SKM-1 (cell line): ENCODE results near the gene TMEM222.

ENCODE experiments used
- DNase-seq: peaks from one replicate; lab custom pipeline; 2025; ENCODE audit not compliant: unreplicated experiment; lab: John Stamatoyannopoulos, UW

Gene TMEM222

DNA sequence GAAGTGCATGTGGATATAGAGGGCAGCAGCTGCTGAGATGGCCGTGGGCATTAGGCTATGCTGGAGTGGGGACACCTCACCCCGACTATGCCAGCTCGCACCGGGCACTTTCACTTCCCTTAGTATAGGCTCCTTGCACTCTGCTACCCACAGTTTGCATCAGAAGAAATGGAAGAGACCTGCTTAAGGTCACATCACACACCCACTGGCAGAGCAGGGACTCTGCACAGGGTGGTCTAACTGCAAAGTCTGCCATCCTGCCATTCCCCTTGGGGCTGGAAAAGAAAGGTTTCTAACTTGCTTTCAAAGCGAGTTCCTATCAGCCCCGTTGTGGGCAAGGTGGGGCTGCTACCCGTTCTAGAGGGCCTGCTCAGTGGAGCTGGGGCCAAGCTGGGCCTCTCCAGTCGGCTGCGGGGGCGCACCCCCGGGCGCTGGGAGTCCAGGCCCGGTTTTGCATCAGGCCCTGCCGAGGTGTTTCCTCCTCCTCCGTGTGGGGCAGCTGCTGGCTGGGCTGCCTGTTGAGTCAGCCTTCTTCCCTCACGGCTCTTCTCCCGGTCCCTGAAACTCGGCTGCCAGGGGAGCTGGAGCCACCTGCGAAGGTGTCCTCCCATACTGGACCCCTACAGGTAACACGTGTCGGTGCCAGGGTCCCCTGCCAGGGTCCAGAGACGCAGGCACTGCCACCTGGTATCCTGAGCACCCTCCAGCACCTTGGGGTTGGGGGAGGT, 19.7 kb downstream of the TMEM222 start, which contains the start of gene SYTL1:
Gene SYTL1, plus strand, starts transcription at position 498 of the 728 bp plus-strand sequence. CDS start 3,313 bp downstream, outside the sequence.
- DNase-seq = peak; percentile 53

DNA sequence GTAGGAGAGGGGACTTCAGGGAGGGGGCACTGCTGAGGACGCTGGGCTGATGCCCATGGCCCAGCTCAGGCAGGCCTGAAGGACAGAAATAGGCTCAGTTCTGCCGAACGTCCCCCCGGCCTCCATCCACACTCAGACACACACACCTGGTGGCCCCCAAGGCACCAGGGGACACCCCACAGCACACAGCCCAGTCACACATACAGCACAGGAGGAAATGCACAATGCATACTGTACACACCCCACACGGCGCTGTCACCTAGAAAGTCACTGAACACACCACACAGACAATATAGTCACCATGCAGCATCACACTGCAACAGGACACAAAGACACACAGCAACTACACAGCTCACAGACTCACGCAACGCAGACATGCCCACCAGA, 20.4 kb downstream of the TMEM222 start:
- DNase-seq = no peak

DNA sequence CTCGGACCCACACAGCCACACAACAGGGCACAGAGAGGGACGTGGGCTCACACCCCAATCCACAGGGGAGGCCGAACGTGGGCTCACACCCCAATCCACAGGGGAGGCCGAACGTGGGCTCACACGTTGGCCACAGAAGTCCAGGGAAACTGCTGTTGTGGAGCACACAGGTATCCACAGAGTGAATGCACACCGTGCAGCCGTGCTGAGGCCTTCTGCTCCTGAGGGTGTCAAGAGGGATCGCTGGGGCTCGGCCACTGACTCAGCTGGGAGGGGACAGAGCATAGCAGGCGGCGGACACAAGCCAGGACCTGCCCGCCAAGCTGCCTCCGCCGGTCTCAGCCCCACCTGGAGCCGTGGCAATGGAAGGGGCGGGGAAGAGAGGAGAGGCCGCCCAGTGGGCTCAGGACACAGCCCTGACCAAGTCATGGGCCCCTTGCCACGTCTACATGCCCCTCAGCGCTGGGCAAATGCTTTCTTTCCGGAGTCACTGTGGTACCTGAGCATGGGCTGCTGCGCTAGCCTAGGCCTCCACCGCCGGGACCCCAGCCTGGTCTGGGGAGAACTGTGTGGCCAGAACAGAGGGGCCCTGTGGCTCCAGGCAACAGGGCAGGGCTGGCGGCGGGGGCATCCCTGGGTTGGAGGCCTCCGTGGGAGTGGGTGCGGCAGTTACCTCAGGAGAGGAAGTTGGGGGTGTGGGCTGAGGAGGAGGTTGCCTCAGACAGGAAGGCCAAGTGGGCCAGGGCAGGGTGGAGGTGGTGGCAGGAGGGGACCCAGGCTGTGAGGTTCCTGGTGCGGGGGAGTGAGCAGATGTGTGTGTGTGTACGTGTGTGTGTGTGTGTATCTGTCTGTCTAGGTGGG, 21.0 kb downstream of the TMEM222 start:
- peak; percentile 95 for DNase-seq

DNA sequence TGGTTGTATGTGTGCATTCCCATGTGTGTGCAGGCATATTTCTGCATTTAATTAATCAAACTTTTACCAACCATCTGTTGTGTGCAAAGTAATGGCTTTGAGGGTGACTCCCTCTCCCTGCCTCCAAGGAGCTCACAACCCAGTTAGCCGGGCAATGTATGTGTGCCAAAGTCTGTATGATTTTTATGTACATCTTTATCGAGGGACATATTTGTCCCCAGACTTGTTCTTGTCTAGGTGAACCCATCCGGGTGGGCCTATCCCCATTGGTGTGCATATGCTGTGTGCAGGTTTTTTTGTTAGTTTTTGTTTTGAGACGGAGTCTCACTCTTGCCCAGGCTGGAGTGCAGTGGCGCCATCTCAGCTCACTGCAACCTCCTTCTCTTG, 21.7 kb downstream of the TMEM222 start:
- DNase-seq = no peak

DNA sequence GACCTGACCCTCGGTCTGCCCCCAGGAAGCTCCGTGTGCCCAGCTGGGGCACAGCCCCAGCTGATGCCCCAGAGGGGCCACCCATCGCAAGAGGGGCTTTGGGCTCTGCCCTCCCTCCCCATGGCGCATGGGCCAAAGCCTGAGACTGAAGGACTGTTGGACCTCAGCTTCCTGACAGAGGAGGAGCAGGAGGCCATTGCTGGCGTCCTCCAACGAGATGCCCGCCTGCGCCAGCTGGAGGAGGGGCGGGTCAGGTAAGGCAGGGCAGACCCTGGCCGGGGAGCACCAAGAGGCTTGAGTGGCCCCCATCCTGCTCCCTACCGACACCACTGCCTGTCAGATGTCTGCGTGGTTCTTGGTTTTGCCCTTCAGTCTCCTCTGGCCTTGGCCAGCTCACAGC, 23.3 kb downstream of the TMEM222 start:
- DNase-seq = no peak

DNA sequence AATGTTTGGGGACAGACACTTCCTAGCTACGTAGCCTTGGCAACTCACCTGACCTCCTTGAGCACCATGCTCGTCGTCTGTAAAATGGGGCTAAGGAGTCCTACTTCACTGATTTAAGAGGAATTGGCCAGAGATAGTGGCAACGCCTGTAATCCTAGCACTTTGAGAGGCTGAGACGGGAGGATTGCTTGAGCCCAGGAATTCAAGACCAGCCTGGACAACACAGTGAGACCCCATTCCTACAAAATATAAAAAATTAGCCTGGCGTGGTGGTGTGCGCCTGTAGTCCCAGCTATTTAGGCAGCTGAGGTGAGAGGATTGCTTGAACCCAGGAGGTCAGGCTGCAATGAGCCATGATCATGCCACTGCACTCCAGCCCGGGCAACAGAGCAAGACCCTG, 24.4 kb downstream of the TMEM222 start:
- DNase-seq = no peak

DNA sequence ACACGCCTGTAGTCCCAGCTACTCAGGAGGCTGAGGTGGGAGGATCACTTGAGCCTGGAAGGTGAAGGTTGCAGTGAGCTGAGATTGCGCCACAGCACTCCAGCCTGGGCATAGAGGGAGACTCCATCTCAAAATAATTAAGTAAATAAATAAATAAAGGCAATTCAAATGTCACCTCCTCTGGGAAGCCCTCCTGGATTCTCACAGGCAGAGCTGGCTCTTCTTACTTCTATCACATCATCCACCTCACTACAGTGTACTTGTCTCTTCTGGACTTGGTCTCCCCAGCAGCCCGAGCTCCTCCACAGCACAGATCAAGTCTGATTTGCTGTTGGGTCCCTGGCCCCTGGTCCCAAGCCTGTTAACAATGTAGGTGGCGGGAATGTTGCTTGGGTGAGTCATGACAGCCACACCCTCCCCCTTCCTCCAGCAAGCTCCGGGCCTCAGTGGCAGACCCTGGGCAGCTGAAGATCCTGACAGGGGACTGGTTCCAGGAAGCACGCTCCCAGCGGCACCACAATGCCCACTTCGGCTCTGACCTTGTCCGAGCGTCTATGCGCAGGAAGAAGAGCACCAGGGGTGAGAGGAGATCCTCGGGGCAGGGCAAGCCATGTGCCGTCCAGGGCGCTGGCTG, 25.1 kb downstream of the TMEM222 start:
- DNase-seq = no peak

DNA sequence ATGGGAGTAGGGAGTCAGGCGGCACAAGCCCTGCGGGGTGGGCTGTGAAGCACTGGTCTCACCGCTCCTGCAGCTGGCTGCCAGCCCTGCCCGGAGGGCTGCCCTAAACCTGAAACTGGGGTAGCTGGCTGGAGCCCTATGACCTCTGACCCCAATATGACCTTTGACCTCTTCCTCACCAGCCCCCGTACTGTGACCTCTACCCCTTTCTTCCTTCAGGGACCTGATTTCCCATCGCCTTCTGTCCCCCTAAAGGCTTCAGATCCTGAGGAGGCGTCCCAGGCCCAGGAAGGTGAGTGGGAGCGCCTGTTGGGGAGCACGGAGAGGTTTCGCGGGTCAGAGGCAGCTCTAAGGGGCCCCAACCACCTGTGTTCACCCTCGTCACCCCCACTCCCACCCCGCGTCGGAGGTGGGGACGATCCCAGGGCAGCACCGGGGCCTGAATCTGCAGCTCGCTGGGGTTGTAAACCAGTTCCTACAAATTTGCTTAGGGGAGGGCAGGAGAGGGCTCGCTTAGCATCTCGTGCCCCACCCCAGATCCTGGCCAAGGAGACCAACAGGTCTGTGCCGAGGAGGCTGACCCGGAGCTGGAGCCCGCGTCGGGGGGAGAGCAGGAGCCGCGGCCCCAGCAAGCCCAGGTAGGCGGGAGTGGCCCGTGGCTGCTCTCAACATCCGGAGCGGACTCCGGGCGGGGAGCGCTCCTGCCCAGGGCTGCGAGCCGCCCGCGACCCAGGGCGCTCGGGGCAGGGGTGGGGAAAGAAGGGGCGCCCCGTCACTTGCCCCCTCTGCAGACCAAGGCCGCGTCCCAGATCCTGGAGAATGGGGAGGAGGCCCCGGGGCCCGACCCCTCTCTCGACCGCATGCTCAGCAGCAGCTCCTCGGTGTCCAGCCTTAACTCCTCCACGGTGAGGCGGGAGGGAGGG, 27.2 kb downstream of the TMEM222 start:
- DNase-seq = no peak

DNA sequence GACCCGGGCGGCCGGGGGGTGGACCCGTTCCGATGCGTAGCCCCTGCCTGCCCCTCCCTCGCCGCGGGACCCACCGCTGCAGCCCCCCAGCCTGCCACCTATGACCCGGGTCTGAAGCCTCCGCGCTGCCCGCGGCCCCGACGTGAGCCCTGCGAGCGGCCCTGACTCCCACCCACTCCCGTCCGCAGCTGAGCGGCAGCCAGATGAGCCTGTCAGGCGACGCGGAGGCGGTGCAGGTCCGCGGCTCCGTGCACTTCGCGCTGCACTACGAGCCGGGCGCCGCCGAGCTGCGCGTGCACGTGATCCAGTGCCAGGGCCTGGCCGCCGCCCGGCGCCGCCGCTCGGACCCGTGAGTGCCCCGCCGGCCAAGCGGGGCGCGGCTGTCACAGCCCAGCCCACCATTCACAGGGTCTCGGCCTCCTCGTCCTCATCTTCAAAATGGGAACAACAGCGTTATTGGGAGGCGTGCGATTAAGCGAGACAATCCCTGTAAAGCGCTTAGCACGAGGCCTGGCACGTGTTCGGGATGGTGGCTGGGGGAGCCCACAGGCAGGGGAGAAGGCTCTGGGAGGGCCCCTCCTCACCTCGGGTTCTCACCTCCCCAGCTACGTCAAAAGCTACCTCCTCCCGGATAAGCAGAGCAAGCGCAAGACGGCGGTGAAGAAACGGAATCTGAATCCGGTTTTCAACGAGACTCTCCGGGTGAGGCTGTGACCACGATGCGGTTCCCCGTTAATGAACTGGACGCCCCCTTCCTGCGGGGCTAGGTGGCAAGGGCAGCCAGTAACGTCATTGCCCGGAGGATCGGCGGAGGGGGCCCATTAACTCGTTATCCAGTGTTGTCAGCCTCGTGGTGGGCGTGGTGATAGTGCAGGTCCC, 28.1 kb downstream of the TMEM222 start:
- no peak for DNase-seq

DNA sequence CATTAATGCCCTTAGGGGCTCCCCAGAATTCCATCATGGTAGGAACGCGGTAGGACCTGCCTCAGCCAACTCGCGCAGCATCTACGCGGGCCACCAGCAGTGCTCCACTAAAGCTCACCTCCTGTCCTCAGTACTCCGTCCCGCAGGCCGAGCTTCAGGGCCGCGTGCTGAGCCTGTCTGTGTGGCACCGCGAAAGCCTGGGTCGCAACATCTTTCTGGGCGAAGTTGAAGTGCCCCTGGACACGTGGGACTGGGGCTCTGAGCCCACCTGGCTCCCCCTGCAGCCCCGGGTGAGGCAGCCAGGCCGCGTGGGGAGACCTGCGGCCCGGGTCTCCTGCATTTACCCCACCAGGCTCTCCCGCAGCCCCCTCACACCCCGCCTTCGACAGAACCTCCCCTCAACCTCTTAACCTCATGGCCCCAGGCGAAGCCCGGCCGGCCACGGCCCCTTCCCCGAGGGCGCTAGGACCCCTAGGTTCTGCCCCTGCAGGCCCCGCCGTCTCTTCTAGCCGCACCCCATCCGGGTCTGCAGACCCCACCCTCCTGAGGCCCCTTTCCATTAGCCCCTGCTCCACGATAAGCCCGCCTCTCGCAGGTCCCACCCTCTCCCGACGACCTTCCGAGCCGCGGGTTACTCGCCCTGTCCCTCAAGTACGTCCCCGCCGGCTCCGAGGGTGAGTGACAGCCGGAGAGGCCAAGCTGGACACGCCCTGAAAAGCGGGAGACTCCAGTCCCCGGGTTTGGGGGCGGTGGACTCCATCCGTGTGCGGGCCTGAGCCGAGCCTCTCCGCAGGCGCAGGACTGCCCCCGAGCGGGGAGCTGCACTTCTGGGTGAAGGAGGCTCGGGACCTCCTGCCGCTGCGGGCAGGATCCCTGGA, 28.9 kb downstream of the TMEM222 start:
- no peak for DNase-seq

DNA sequence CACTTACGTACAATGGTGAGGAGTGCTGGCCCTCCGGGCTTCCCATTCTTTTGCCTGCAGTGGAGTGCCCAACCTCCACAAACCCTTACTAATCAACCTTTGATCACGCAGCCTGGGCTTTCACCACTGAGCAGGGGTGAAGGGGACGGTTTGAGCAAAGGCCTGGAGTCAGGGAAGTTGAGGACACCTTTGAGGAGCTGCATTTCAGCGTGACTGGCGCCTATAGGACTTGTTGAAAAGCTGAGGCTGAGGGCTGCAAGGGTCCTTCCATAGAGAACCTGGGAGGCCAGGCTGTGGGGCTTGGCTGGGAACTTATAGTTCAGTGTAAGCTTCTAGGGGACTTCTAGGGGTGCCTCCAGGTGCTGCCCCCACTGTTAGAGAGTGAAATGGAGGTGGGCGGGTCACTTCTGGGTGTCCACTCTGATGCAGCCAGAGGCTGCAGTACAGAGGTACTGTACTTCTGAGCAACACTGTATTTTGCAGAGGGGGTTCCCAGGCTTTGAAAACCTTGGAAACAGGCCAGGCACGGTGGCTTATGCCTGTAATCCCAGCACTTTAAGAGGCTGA, 29.7 kb downstream of the TMEM222 start:
- no peak for DNase-seq

DNA sequence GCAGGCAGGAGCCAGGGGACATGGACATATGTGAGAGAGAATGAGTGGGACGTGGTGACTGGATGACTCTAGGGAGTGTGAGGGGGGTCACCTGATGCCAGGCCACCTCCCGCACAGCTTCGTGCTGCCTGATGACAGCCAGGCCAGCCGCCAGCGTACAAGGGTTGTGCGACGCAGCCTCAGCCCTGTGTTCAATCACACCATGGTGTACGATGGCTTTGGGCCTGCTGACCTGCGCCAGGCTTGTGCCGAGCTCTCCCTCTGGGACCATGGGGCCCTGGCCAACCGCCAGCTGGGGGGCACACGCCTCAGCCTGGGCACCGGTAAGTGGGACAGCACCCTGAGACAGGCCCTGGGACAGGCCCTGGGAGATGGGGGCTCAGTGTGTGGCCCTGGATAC, 31.2 kb downstream of the TMEM222 start:
- no peak for DNase-seq

DNA sequence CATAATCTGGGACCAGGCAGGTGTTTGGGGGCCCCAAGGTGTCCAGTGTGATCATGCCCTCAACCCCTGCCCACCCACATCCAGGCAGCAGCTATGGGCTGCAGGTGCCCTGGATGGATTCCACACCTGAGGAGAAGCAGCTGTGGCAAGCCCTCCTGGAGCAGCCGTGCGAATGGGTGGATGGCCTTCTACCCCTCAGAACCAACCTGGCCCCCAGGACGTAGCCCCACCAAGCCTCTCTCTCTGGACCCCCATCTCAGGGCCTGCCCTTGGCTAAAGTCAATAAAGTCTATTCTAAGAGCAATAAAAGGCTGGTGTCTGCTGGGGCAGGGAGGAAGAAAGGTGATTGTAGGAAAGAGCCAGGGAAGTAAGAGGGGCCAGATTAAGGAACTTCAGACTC, 31.7 kb downstream of the TMEM222 start:
- DNase-seq = no peak

DNA sequence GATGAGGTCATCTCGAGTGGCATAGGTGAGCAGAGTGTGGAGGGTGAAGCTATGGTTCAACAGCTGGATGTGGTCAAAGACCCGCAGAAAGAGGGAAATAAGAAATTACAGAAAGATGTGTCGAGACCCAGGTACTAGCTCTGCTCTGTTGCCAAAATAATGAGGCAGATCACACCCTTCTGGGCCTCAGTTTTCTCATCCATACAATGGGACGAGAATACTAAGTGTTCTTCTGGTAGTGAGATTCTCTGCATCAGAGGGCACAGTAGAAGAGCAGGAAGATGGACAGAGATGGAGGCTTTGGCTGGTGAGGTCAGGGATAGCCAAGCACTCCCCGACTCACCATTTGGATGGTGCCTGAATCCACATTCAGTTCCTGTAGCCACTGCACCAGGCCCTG, 33.7 kb downstream of the TMEM222 start:
- no peak for DNase-seq

DNA sequence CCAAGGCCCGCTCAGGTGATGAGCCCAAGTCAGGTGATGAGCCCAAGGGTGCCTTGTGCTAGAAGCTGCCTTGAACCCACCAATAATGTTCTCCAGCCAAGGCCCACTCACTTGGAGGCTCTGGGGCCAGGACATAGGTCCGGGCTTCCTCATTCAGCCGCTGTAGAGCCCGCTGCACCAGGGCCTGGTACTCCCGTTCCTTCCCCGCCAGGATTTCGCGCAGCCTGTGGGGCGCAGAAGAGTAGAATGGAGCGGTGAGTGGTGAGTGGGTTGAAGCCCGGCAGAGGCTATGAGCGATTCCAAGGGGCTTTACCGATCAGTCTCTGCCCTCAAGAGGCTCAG, 34.3 kb downstream of the TMEM222 start:
- DNase-seq = no peak

DNA sequence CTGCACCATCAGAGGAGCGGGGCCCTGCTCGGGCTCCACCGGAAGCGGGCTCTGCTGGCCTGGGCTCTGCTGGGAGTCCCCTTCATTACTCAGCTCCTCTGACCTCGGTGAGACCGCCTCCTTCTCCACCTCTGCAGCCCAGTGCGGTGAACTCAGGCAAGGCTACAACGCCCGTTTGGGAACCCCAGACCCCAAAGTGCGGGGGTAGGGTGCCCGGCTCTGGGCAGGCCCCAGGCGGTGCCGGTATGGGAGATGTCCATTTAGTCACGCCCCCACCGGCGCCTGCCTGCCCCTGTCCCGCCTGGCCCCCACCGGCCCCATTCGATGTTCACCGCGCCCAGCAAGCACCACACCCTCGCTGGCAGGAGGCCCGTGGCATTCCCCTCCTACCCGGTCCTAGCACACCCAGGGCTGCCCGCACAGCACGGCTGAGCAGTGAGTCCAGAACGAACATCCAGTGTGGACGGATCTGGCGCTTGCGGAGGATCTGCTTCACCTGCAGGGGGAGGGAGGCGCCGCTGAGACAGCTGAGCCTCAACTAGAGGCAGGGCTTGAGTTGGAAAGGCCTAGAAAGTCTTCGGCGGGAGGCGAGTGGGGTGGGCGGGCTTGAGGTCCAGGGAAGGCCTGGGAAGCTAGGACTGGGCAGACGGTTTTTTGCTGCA, 34.8 kb downstream of the TMEM222 start:
- no peak for DNase-seq

DNA sequence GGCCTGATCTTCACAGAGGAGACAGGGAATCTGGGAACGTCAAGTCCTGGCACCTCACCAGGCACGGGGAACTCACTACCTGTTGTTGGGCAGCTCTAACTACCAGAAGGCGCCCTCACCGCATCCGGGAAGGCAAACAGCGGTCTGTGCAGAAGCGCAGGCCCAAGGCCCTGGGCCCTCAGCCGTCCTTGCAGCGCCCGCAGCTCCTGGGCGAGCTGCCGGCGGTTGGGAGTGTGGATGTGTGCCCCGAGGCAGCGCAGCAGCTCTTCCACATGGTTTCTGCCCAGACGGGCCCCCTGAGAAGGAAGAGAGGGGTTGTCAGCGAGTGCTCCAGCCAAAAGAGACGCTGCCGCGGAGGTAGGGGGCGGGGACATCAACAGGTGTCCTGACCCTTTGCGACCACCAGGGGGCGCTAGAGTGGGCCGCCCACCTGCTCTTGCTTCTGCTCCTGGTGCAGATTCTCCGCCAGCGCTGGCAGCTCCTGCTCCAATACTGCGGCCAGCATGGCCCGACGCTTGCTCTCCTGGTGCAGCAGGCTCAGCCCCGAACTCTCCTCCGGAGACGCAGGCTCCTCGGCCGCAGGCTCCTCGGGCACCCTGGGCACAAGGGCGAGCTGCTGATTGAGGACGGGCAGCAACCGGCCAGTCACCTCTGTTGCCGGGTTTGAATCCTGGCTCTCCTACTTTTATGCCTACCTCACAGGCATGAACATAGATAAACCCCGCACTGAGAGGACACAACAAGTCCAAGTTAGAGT, 35.5 kb downstream of the TMEM222 start:
- DNase-seq = peak; percentile 45
